K562 (cell line): ENCODE measurements around the gene KIAA0319L. TPM values are rescaled to one million over a fixed set of nuclear protein-coding genes. Genes with fewer than 3 reads are reported as not detected.

Experiments used
- ATAC-seq: fragments of 200-7000 bp; cut with Tn5 transposase; 3 replicates; pipeline ENCODE4 v1.9.1; 2020; ENCODE audit warnings: moderate library complexity
- BruUV-seq: library from RNA; stranded (reverse); fragments of 400-500 nt; replicated peaks from 2 replicates; lab custom pipeline; 2021; lab: Mats Ljungman, UMichigan
- CTCF ChIA-PET: fragments of 300-600 bp; formaldehyde crosslinking; extraction: SDS; loops from one replicate; lab custom pipeline; 2021; ENCODE audit warnings: low intra/inter-chr PET ratio; lab: Yijun Ruan, JAX
- POLR2A ChIA-PET: fragments of 300-600, 350-650 bp; sonication (Branson Sonifier 250); formaldehyde crosslinking; extraction: SDS; loops from one replicate; lab custom pipeline; 2021; ENCODE audit warnings: antibody characterized with exemption, inconsistent platforms; lab: Yijun Ruan, JAX
- DNase-seq, 4 experiments: peaks; one replicate each; pipeline versions ENCODE4 v3.0.0 to v3.0.0-alpha.2; 2011 to 2018; ENCODE audit warnings: low spot score in 3 of 4, mixed read lengths in 3 of 4; ENCODE audit errors: extremely low read depth in 1 of 4
- FAIRE-seq: peaks from 2 replicates; lab custom pipeline; 2011; peaks lifted over from hg19 to GRCh38; lab: Jason Lieb, UNC
- H2AFZ ChIP-seq: 2 replicates; pipeline ENCODE4 v1.6.0; 2011; ENCODE audit warnings: low read depth, low read length, control low read depth, inconsistent platforms
- H3K27ac ChIP-seq: fragments of 200-600 bp; 3 replicates; pipeline ENCODE4 v1.8.0; 2011; ENCODE audit warnings: low read depth, mild to moderate bottlenecking, control low read depth, inconsistent platforms, low read length, moderate library complexity, mixed read lengths; ENCODE audit errors: extremely low read depth
- H3K27me3 ChIP-seq, 2 experiments: fragments of 300-600 bp in 1 of 2; 2 replicates in 1 of 2; 3 replicates in 1 of 2; pipeline versions ENCODE4 v1.6.0 to v1.8.0; 2011; ENCODE audit warnings: inconsistent platforms in 2 of 2, low read length in 2 of 2, mild to moderate bottlenecking in 1 of 2, mixed read lengths in 1 of 2, moderate library complexity in 1 of 2; ENCODE audit not compliant: control insufficient read depth in 2 of 2, insufficient read depth in 2 of 2
- H3K36me3 ChIP-seq: fragments of 300-600 bp; 3 replicates; pipeline ENCODE4 v1.8.0; 2011; ENCODE audit warnings: mild to moderate bottlenecking, low read length, inconsistent platforms; ENCODE audit not compliant: control insufficient read depth, insufficient read depth
- H3K4me1 ChIP-seq, 2 experiments: fragments of 200-600 bp in 1 of 2; replicated peaks in 1 of 2; 2 replicates in 1 of 2; 3 replicates in 1 of 2; pipeline versions ENCODE4 v1.5.1 to v1.8.0; 2011; ENCODE audit warnings: inconsistent platforms in 2 of 2, low read length in 2 of 2, mild to moderate bottlenecking in 1 of 2, mixed read lengths in 1 of 2, moderate library complexity in 1 of 2; ENCODE audit not compliant: control insufficient read depth in 2 of 2, insufficient read depth in 2 of 2
- H3K4me2 ChIP-seq: 2 replicates; pipeline ENCODE4 v1.6.1; 2011; ENCODE audit warnings: low read length, control low read depth, inconsistent platforms, mixed read lengths; ENCODE audit not compliant: insufficient read depth
- H3K4me3 ChIP-seq: fragments of 200-600 bp; sonication (generic), shearing (Covaris generic); 2 replicates; pipeline ENCODE4 v1.5.1; 2016; ENCODE audit warnings: control low read depth, inconsistent platforms
- H3K79me2 ChIP-seq: fragments of 200-600 bp; 3 replicates; pipeline ENCODE4 v1.8.0; 2011; ENCODE audit warnings: low read length, inconsistent platforms; ENCODE audit not compliant: control insufficient read depth, insufficient read depth
- H3K9ac ChIP-seq, 2 experiments: 2 replicates each; pipeline versions ENCODE4 v1.6.0 to v1.6.1; 2011; ENCODE audit warnings: low read depth in 2 of 2, low read length in 2 of 2, control low read depth in 1 of 2, inconsistent platforms in 1 of 2, mild to moderate bottlenecking in 1 of 2, mixed read lengths in 1 of 2; ENCODE audit not compliant: insufficient read depth in 1 of 2
- H3K9me1 ChIP-seq: one replicate; pipeline ENCODE4 v1.6.0; 2011; ENCODE audit warnings: inconsistent platforms, mild to moderate bottlenecking, low read length, moderate library complexity; ENCODE audit not compliant: control insufficient read depth, insufficient read depth
- H3K9me3 ChIP-seq: replicated peaks from 2 replicates; pipeline ENCODE4 v1.5.1; 2011; ENCODE audit warnings: low read depth, low read length, inconsistent platforms; ENCODE audit not compliant: control insufficient read depth, insufficient read depth
- H4K20me1 ChIP-seq: replicated peaks from 2 replicates; pipeline ENCODE4 v1.6.1; 2011; ENCODE audit warnings: low read length, inconsistent platforms, mixed read lengths; ENCODE audit not compliant: control insufficient read depth, insufficient read depth
- in situ Hi-C: fragments of 300-500 bp; cut with MboI; formaldehyde crosslinking; loops from 4 replicates; pipeline ENCODE4 v1.15.0; 2018; ENCODE audit warnings: inconsistent platforms, mixed read lengths
- intact Hi-C: fragments of 100-400 bp; cut with micrococcal nuclease; formaldehyde crosslinking; loops from 2 replicates; pipeline ENCODE4 v1.14.2; 2022
- polyA plus RNA-seq, 8 experiments: library from polyadenylated mRNA; depleted of rRNA in 4 of 8; stranded (reverse) in 5 of 8; unstranded in 3 of 8; fragments of >200 nt; fragmentation: Nextera tagmentation in 2 of 8; fragmentation: Illumina TruSeq in 1 of 8; extraction: Ambion mirVana in 2 of 8; extraction: Trizol in 1 of 8; gene quantifications; 2 replicates each; pipeline versions ENCODE4 v1.2.1 to v1.2.3, GENCODE V29; 2011 to 2014; ENCODE audit warnings: inconsistent platforms in 1 of 8, missing spikeins in 1 of 8
- total RNA-seq, 7 experiments: library from RNA; depleted of rRNA in 6 of 7; stranded (reverse); fragments of >200 nt in 6 of 7; fragmentation: Illumina TruSeq in 2 of 7; extraction: Trizol in 2 of 7; gene quantifications; 2 replicates each; pipeline versions ENCODE4 v1.2.1 to v1.2.3, GENCODE V29; 2011 to 2021; ENCODE audit warnings: low replicate concordance in 1 of 7
- TF ChIP-seq, protein P1 (sequence below): IDR thresholded peaks from 2 replicates; pipeline ENCODE4 v1.6.1; 2016; ENCODE audit warnings: missing genetic modification characterization, missing compliant biosample characterization
- TF ChIP-seq, protein P2 (sequence below): fragments of 250-450 bp; sonication (Bioruptor Pico); IDR thresholded peaks from 2 replicates; pipeline ENCODE4 v1.8.0; 2022; ENCODE audit warnings: moderate library complexity, mild to moderate bottlenecking, inconsistent platforms

KIAA0319L gene
- total and polyA plus RNA-seq, 9 of the 15 experiments (the other 6 are each of a cell fraction or from before 2014, with no cell fraction given) = 2.4 to 51.7 (median 27.4) TPM

DNA sequence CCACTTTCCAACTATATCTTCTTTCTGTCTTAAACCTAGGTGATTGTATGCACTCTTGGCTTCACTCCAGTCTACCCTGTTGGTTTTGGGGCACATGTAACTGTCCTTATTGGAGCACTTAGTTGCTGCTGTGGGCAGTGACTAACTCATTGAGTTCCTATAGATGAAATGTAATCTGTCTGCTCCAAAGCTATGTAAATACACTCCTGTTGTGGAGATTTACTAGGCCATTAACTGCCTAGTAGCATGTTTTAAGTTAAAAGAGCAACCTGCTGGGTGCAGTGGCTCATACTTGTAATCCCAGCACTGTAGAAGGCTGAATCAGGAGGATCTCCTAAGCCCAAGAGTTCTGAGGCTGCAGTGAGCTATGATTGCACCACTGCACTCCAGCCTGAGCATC lies 151.1 kb downstream of the KIAA0319L start:
- no peaks in the 10 kb centered on the region for H3K4me1 ChIP-seq
- in situ Hi-C loops = no loop called here
- no peak for FAIRE-seq

More for the DNA sequence above, 151.1 kb downstream of the KIAA0319L start:
- ChIA-PET CTCF (no interaction called here), POLR2A (interaction anchor here (1.0 kb wide), 2 partner anchors 10 to 14 kb away, joined by 3 to 4 read pairs; no protein-coding TSS in a partner anchor)
- Histone ChIP-seq H3K4me2 (no peak overlapping the region), H3K9ac (no peak overlapping the region), H2AFZ (no peak overlapping the region), H4K20me1 (no peaks in the 10 kb centered on the region), H3K9me1 (no peaks in the 10 kb centered on the region), H3K4me3 (no peak overlapping the region), H3K79me2 (no peaks in the 10 kb centered on the region), H3K36me3 (peaks cover 78% of the 10 kb centered on the region), H3K9me3 (no peaks in the 10 kb centered on the region), H3K27ac (no peak overlapping the region), H3K27me3 (no peaks in the 10 kb centered on the region)
- intact Hi-C loops = loop anchor here (10.0 kb wide), 1 partner anchor 201 kb away; no protein-coding TSS in a partner anchor
- TF ChIP-seq, protein P1, sequence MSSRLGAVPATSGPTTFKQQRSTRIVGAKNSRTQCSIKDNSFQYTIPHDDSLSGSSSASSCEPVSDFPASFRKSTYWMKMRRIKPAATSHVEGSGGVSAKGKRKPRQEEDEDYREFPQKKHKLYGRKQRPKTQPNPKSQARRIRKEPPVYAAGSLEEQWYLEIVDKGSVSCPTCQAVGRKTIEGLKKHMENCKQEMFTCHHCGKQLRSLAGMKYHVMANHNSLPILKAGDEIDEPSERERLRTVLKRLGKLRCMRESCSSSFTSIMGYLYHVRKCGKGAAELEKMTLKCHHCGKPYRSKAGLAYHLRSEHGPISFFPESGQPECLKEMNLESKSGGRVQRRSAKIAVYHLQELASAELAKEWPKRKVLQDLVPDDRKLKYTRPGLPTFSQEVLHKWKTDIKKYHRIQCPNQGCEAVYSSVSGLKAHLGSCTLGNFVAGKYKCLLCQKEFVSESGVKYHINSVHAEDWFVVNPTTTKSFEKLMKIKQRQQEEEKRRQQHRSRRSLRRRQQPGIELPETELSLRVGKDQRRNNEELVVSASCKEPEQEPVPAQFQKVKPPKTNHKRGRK (tag) = no peak
- TF ChIP-seq, protein P2, sequence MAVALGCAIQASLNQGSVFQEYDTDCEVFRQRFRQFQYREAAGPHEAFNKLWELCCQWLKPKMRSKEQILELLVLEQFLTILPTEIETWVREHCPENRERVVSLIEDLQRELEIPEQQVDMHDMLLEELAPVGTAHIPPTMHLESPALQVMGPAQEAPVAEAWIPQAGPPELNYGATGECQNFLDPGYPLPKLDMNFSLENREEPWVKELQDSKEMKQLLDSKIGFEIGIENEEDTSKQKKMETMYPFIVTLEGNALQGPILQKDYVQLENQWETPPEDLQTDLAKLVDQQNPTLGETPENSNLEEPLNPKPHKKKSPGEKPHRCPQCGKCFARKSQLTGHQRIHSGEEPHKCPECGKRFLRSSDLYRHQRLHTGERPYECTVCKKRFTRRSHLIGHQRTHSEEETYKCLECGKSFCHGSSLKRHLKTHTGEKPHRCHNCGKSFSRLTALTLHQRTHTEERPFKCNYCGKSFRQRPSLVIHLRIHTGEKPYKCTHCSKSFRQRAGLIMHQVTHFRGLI = no peak
- no TSS peak for BruUV-seq
- DNase-seq = no peak
- no peak for ATAC-seq
